GM18517 (cell line): ENCODE results near the gene PAGE5.

Source experiments
- ATAC-seq: cut with Tn5 transposase; IDR thresholded peaks from one replicate; pipeline ENCODE4 v1.9.1; 2021; ENCODE audit warnings: mild to moderate bottlenecking, moderate library complexity; ENCODE audit not compliant: unreplicated experiment

Gene PAGE5

DNA sequence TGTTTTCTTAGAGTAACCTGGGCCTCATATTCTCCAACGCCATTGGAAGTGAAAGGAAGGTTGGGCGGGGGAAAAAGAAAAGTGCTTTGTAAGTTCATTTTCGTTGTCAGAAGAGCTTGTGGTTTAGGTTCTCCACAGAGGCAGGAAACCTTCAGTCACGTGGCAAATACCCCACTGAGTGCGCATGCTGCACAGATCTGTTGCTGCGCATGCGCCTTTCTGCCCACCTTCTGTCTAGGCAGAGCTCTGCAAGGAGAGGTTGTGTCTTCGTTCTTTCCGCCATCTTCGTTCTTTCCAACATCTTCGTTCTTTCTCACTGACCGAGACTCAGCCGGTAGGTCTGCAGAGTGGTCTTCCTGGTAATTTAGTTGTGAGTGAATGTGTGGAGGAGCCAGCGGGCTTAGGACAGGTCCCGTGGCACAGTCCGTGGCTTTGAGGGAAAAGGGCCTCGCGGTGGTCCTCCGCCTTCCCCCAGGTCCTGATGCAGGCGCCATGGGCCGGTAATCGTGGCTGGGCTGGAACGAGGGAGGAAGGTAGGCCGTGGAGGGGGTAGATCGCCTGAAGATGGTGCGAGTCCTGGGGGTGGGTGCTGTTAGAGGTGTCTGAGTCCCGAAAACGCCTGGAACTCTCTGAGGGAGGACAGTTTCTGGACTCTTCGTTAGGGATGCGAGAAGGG, at the start of gene PAGE5:
Gene PAGE5 (plus strand): TSS at position 228 of the 676 bp plus-strand sequence. CDS start 1,037 bp downstream, outside the sequence.
- no peak for ATAC-seq

DNA sequence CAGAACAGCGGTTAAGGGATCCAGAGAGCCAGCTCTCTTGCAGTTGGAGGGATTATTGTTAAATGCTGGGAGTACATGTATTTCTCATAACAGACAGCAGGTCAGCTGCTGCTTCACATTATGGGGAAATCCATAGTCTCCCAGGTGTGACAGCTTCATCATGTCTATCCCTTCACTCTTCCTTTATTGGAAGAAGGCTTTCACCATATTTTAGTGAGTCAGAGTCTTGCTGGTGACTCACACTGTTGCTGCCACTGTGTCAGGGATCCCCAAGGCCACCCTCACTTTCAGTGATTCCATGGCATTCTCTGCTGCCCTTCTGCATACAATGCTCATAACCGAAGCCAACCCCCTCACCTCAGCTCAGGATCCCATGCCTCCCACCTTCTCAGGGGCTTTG, 32.9 kb upstream of the PAGE5 start:
- no peak for ATAC-seq

DNA sequence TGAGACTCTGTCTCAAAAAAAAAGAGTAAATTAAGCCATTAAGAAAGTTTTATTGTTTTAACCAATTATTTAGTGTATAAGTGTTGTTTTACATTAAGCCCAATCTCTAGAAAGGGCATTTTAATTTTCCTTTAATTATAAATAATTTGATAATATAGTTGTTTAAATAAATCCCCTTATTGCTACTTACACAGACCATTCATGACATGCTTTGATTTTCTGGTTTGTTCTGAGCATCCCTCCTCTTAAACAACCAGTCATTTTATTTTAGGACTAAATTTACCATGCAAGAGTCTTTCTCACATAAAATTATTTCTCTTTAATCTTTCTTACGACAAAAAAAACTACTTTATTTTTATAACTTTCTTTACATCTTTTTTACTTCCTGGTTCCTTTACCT, 23.5 kb upstream of the PAGE5 start:
- no peak for ATAC-seq

GRCh38 chrX:55201930-55202579, 18.1 kb upstream of the PAGE5 start:
- no peak for ATAC-seq

DNA sequence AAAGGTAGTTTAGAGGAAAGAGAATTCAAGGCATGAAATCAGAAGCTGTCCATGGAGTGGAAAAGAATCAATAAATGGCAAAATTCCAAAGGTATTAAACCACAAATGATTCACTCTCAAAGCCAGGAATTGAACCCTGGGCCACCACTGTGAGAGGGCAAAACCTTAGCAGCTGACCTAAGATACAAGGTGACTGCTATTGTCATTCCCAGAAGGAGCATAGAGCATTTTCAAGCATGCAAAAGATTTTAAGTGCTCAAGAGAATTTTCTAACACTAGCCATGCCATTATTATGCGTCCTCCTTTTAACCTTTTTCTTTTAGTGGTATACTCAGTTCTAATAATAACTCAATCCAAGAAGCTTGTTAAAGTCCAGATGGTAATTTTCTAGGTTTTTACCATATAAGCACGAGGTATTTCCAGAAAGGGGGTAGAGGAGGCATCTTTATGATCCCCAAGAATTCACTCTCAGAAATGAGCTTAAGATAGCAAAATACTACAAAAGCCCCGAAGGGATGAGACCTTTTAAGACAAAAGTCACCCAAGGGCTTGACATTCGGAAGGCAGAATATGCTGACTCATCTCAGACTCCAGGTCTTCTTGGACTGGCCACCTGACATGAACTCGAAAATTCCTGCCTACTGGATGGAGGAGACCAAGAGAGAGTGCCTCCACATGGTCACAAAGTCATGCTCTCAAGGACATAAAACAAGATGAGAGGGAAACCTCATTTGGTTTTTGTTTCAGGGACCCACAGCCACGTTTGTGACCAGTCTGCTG, 13.8 kb upstream of the PAGE5 start:
- no peak for ATAC-seq

GRCh38 chrX:55210931-55211677, 9.0 kb upstream of the PAGE5 start:
- no peak for ATAC-seq

DNA sequence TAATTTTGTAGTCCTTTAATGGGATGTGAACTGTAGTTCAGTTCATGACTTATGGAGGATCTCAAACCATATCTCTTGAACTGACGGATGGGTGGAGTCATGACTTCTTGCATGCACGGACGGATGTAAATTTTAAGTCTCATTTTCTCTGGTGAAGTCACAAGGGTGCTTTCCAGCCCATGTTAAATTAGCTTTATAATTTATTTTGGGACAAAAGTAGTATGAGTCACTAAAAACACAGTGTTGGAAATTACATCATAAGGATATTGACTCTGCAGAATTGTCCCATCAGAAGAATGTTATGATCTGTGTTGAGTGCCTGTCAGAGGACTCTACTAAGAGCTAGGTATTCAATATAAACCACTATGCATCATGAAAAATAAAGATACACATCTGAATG, 6.8 kb upstream of the PAGE5 start:
- no peak for ATAC-seq

GRCh38 chrX:55240788-55241340, 20.7 kb downstream of the PAGE5 start:
- no peak for ATAC-seq

GRCh38 chrX:55253528-55253927, 33.4 kb downstream of the PAGE5 start:
- ATAC-seq = no peak

DNA sequence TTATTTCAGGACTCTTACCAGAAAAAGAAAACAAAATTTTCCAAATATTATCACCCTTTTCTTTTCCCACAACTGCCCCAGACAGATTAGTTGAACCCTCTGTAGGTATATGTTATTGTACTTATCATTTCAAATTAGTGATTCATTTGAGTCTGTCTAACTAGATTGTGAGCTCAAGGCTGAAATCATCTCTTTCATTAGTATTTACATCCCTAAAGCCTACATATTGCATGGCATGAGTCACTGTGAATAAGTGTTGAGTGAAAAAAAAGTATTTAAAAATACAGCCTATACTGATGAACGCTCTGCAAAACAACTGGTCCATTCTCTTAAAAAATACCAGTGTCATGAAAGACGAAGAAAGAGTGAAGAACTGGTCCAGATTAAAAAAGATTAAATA, 40.7 kb downstream of the PAGE5 start:
- ATAC-seq = no peak

GRCh38 chrX:55264816-55265215, 44.7 kb downstream of the PAGE5 start, which contains the start of gene PAGE3:
Gene PAGE3 (minus strand): TSS chrX:55264916. CDS start chrX:55263903, 1,013 bp downstream.
- ATAC-seq = no peak
